ENCODE results near the gene CCNY. TPM values are rescaled to one million over a fixed set of nuclear protein-coding genes. Genes with fewer than 3 reads are reported as not detected.

CCNY gene
- total RNA-seq, 1 experiment from 2014 or later: 62.2 TPM

DNA sequence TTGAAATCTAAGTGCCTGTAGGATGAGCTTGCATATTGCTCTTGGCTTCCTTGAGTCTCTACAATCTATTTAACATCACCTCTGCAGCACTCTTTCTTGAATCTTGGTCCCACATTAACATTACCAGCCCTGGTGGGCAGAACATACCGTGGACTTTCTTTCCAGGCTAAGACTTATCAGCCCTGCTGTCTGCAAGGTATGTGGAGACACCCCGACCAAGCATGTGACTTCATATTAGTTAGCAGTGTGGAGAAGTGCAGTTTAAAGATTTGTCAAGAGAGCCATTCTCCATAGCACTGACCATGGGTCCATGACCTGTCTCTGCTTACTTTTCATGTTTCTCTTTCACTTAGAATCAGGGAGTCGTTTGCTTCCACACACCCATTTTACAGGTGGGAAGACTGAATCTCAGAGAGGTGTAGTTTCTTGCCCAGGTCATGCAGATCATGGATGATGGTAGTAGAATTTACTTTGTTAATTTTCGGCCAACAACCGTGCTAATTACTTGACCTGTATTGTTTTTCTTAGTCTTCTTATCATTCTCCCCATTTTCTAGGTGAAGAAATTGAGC lies 6.0 kb downstream of the CCNY start (continued):
- no peak for TF ChIP-seq EZH2 (IDR thresholded peaks at IDR 0.05)
- no peak for TF ChIP-seq EGR1 (IDR thresholded peaks at IDR 0.05; ENCODE audit: low read depth)
- no peak for TF ChIP-seq CEBPB (IDR thresholded peaks at IDR 0.05; ENCODE audit: low read depth)
- TF ChIP-seq ZFX (IDR thresholded peaks at IDR 0.05): no peak
- TF ChIP-seq SIN3A (IDR thresholded peaks at IDR 0.05; ENCODE audit: low read depth): no peak
- TF ChIP-seq FOSL1 (IDR thresholded peaks at IDR 0.05; ENCODE audit: low read depth): no peak
- no peak for TF ChIP-seq EZH2phosphoT487 (IDR thresholded peaks at IDR 0.05; ENCODE audit: borderline replicate concordance)
- TF ChIP-seq, protein P1, sequence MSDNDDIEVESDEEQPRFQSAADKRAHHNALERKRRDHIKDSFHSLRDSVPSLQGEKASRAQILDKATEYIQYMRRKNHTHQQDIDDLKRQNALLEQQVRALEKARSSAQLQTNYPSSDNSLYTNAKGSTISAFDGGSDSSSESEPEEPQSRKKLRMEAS (IDR thresholded peaks at IDR 0.05): no peak
- no peak for TF ChIP-seq ELF1 (IDR thresholded peaks at IDR 0.05; ENCODE audit: borderline replicate concordance, low read depth)

DNA sequence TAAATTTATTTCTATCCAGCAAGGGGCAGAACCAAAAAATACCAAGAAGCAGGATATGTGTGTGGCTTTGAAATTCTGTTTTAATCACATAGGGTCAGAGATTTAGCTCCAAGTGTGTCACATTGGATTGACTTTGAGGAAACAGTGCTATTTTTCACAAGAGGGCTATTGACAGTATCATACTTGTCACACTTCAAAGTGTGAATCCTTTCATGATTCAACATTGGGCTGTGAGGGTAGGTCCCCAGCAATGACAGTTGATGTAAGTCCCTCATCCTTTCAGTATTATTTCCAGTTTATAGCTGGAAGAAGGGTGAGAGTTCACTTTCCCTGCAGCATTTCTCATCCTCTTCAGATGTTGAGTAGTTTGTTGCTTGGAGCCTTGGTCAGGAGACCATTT lies 7.4 kb downstream of the CCNY start:
- peaks cover 9% of the 10 kb centered on the region; the same call in 1 of the 2 replicates for H4K20me1 ChIP-seq (ENCODE audit: insufficient read depth)
- no peak overlapping the region for H3K27ac ChIP-seq (ENCODE audit: low read depth, low read length)
- no TSS peak for BruUV-seq (replicated peaks)
- H3K4me3 ChIP-seq (replicated peaks in 1 of 2; ENCODE audit: low read depth in 1 of 2, low read length in 2 of 2): no peak overlapping the region
- DNase-seq (ENCODE audit: low read depth, low spot score) (no peak), ATAC-seq (no peak)
- peaks cover 91% of the 10 kb centered on the region for H3K79me2 ChIP-seq (ENCODE audit: insufficient read depth, low read length)
- no peak overlapping the region for H3K4me2 ChIP-seq (ENCODE audit: low read length)
- TF ChIP-seq, protein P2, sequence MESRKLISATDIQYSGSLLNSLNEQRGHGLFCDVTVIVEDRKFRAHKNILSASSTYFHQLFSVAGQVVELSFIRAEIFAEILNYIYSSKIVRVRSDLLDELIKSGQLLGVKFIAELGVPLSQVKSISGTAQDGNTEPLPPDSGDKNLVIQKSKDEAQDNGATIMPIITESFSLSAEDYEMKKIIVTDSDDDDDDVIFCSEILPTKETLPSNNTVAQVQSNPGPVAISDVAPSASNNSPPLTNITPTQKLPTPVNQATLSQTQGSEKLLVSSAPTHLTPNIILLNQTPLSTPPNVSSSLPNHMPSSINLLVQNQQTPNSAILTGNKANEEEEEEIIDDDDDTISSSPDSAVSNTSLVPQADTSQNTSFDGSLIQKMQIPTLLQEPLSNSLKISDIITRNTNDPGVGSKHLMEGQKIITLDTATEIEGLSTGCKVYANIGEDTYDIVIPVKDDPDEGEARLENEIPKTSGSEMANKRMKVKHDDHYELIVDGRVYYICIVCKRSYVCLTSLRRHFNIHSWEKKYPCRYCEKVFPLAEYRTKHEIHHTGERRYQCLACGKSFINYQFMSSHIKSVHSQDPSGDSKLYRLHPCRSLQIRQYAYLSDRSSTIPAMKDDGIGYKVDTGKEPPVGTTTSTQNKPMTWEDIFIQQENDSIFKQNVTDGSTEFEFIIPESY (IDR thresholded peaks at IDR 0.05; ENCODE audit: extremely low read depth, insufficient replicate concordance, low read length): no peak
- TF ChIP-seq EZH2 (IDR thresholded peaks at IDR 0.05) (no peak), ELF1 (IDR thresholded peaks at IDR 0.05; ENCODE audit: borderline replicate concordance, low read depth) (no peak)
- no peaks in the 10 kb centered on the region for H3K9me3 ChIP-seq (ENCODE audit: control insufficient read depth in 1 of 2, insufficient read depth in 1 of 2, low read depth in 1 of 2, low read length in 2 of 2)
- no peaks in the 10 kb centered on the region for H3K27me3 ChIP-seq (ENCODE audit: insufficient read depth, low read length)
- intact Hi-C loops (cut with micrococcal nuclease): no loop called here
- H3K4me1 ChIP-seq (ENCODE audit: control insufficient read depth in 1 of 2, insufficient read depth in 2 of 2, low read length in 2 of 2): peaks cover 6 to 15% of the 10 kb centered on the region in 2 experiments
- H3K9ac ChIP-seq (ENCODE audit: low read length): no peak overlapping the region
- CTCF ChIA-PET: no interaction called here
- no peak overlapping the region for H2AFZ ChIP-seq (ENCODE audit: low read depth, low read length, poor library complexity, severe bottlenecking)
- POLR2A ChIA-PET: no interaction called here
- RAD21 ChIA-PET (ENCODE audit: low non-redundant PET in 1 of 2, low total read pairs in 2 of 2, uncharacterized antibody in 2 of 2, unreplicated experiment in 2 of 2): no interaction called here
- no peaks in the 10 kb centered on the region for H3K36me3 ChIP-seq (ENCODE audit: control insufficient read depth in 1 of 2, insufficient read depth in 2 of 2, low read length in 2 of 2)
- no peaks in the 10 kb centered on the region for H3K9me2 ChIP-seq (ENCODE audit: insufficient read depth)

All from HCT116 (cell line).